ENCODE measurements around the gene PROKR1.
"Not testable (repeated sequence)": the region's sequence is repeated elsewhere in the genome, so short reads cannot be mapped to it uniquely, and the experiment has no call there.

Gene PROKR1

DNA sequence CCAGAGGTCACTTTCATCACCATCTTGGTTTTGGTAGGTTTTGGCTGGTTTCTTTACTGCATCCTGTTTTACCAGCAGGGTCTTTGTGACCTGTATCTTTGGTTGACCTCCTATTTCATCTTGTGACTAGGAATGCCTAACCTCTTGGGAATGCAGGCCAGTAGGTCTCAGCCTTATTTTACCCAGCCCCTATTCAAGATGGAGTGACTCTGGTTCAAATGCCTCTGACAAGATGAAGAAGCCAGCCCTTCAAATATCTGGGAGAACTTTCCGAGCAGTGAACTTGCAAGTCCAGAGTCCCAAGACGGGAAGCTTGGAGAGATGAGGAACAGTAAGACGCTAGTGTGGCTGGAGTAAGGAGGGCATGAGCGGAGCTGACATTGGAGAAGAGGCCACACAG lies 28.6 kb downstream of the PROKR1 start:
- TF ChIP-seq, protein P1, sequence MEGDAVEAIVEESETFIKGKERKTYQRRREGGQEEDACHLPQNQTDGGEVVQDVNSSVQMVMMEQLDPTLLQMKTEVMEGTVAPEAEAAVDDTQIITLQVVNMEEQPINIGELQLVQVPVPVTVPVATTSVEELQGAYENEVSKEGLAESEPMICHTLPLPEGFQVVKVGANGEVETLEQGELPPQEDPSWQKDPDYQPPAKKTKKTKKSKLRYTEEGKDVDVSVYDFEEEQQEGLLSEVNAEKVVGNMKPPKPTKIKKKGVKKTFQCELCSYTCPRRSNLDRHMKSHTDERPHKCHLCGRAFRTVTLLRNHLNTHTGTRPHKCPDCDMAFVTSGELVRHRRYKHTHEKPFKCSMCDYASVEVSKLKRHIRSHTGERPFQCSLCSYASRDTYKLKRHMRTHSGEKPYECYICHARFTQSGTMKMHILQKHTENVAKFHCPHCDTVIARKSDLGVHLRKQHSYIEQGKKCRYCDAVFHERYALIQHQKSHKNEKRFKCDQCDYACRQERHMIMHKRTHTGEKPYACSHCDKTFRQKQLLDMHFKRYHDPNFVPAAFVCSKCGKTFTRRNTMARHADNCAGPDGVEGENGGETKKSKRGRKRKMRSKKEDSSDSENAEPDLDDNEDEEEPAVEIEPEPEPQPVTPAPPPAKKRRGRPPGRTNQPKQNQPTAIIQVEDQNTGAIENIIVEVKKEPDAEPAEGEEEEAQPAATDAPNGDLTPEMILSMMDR (IDR thresholded peaks at IDR 0.05; ENCODE audit: low read depth, low read length), result no peak
- no peak overlapping the region for H3K4me3 ChIP-seq (ENCODE audit: low read depth, low read length)

DNA sequence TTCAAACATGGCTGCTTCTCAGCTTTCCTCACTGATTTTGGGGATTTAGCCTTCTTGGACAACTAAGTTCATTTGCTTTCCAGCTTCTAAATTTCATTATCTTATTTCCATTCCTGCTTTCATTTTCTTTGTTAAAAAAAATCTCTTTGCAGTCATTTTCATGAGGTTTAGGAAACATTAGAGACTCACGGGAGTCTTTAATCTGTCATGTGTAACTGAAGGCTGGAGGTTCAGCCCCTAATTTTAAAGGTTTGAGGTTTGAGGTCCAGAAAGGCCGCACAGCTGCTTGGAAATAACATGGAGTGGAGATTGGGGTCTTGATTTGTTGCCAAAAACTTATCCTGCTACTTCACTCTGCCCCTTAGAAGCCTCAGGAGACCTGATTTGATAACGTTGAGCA lies 30.3 kb downstream of the PROKR1 start:
- TF ChIP-seq, protein P1 (IDR thresholded peaks at IDR 0.05; ENCODE audit: low read depth, low read length), result no peak
- no peak overlapping the region for H3K4me3 ChIP-seq (ENCODE audit: low read depth, low read length)

DNA sequence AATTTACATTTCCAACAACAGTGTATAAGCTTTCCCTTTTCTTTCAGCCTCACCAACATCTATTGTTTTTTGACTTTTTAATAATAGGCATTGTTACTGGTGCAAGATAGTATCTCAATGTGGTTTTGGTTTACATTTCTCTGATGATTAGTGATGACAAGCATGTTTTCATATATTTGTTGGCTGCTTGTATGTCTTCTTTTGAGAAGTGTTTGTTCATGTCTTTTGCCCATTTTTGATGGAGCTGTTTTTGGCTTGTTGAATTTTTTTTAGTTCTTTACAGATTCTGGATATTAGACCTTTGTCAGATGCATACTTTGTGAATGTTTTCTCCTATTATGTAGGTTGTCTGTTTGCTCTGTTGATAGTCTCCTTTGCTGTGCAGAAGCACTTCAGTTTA lies 32.1 kb downstream of the PROKR1 start:
- TF ChIP-seq, protein P1 (IDR thresholded peaks at IDR 0.05; ENCODE audit: low read depth, low read length), result no peak
- H3K4me3 ChIP-seq (ENCODE audit: low read depth, low read length), result no peak overlapping the region

DNA sequence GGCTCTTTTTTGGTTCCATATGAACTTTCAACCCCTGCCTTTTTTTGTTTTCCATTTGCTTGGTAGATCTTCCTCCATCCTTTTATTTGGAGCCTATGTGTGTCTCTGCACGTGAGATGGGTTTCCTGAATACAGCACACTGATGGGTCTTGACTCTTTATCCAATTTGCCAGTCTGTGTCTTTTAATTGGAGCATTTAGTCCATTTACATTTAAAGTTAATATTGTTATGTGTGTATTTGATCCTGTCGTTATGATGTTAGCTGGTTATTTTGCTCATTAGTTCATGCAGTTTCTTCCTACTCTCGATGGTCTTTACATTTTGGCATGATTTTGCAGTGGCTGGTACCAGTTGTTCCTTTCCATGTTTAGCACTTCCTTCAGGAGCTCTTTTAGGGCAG lies 34.5 kb downstream of the PROKR1 start:
- H3K4me3 ChIP-seq (ENCODE audit: low read depth, low read length), result not testable (repeated sequence)

DNA sequence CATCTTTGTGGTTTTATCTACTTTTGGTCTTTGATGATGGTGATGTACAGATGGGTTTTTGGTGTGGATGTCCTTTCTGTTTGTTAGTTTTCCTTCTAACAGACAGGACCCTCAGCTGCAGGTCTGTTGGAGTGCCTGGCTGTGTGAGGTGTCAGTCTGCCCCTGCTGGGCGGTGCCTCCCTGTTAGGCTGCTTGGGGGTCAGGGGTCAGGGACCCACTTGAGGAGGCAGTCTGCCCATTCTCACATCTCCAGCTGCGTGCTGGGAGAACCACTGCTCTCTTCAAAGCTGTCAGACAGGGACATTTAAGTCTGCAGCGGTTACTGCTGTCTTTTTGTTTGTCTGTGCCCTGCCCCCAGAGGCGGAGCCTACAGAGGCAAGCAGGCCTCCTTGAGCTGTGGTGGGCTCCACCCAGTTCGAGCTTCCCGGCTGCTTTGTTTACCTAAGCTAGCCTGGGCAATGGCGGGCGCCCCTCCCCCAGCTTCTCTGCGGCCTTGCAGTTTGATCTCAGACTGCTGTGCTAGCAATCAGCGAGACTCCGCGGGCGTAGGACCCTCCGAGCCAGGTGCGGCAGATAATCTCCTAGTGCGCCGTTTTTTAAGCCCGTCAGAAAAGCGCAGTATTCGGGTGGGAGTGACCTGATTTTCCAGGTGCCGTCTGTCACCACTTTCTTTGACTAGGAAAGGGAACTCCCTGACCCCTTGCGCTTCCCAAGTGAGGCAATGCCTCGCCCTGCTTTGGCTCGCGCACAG lies 36.0 kb downstream of the PROKR1 start:
- H3K4me3 ChIP-seq (ENCODE audit: low read depth, low read length), result not testable (repeated sequence)

DNA sequence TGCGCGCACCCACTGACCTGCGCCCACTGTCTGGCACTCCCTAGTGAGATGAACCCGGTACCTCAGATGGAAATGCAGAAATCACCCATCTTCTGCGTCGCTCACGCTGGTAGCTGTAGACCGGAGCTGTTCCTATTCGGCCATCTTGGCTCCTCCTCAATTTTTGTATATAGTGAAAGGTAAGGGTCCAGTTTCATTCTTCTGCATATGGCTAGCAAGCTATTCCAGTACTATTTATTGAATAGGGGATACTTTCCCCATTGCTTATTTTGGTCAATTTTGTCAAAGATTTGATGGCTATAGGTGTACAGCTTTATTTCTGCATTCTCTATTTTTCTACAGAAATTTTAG lies 36.5 kb downstream of the PROKR1 start:
- H3K4me3 ChIP-seq (ENCODE audit: low read depth, low read length), result not testable (repeated sequence)

DNA sequence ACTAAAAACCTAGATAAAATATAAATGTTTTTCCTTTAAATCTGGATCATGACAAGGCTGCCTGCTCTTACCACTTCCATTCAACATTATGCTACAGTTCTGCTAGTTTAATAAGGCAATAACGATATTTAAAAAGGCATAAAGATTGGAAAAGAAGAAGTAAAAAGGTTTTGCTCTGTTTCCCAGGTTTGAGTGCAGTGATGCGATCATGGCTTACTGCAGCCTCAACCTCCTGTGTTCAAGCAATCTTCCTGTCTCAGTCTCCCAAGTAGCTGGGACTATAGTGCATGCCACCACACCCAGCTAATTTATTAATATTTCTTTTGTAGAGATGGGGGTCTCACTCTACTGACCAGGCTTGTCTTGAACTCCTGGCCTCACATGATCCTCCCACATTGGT lies 40.8 kb downstream of the PROKR1 start:
- TF ChIP-seq, protein P1 (IDR thresholded peaks at IDR 0.05; ENCODE audit: low read depth, low read length), result no peak
- H3K4me3 ChIP-seq (ENCODE audit: low read depth, low read length), result no peak overlapping the region

- no peak overlapping the region for H3K4me3 ChIP-seq (ENCODE audit: low read depth, low read length)
- TF ChIP-seq, protein P1 (IDR thresholded peaks at IDR 0.05; ENCODE audit: low read depth, low read length), result no peak
Measured at GRCh38 chr2:68686178-68686577, 42.8 kb downstream of the PROKR1 start.

DNA sequence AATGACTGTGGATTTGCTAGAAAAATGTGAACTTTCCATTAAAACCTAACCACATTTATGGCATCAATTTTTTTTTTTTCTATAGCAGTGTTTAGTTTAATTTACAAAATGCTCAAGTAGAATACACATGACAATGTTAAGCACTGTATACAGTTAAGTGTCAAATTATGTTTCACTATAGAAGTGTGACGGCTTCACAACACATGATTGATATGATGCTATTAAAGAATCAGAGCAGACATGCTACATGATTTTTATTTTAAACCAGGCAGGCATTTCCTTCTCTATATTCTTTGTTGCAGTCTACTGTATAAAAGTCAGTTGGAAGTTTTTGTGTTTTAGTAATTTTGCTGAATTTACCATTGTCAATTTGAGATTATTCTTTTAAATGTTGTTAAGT lies 43.6 kb downstream of the PROKR1 start:
- no peak overlapping the region for H3K4me3 ChIP-seq (ENCODE audit: low read depth, low read length)
- TF ChIP-seq, protein P1 (IDR thresholded peaks at IDR 0.05; ENCODE audit: low read depth, low read length), result no peak
